GM12878 (cell line): ENCODE results near the gene FAM13C. TPM values are rescaled to one million over a fixed set of nuclear protein-coding genes. Genes with fewer than 3 reads are reported as not detected.

Experiments used
- ATAC-seq: fragments of 200-7000 bp; cut with Tn5 transposase; 3 replicates; pipeline ENCODE4 v1.9.1; 2020; ENCODE audit warnings: mild to moderate bottlenecking, moderate library complexity
- BruUV-seq: library from RNA; stranded (reverse); fragments of 400-500 nt; replicated peaks from 2 replicates; lab custom pipeline; 2021; lab: Mats Ljungman, UMichigan
- CTCF ChIA-PET: fragments of 300-600 bp; sonication (Branson Sonifier 250); formaldehyde crosslinking; extraction: SDS; loops from one replicate; lab custom pipeline; 2021; ENCODE audit warnings: inconsistent platforms; lab: Yijun Ruan, JAX
- POLR2A ChIA-PET: fragments of 350-600 bp; formaldehyde crosslinking; extraction: SDS; loops from one replicate; lab custom pipeline; 2021; ENCODE audit warnings: inconsistent platforms; lab: Charles Lee
- RAD21 ChIA-PET: fragments of 300-600 bp; sonication (Branson Sonifier 250); formaldehyde crosslinking; loops from one replicate; lab custom pipeline; 2023; ENCODE audit warnings: antibody characterized with exemption; ENCODE audit not compliant: unreplicated experiment; lab: Charles Lee
- SMC1A ChIA-PET: fragments of 300-600 bp; sonication (Branson Sonifier 250); formaldehyde crosslinking; loops from one replicate; lab custom pipeline; 2023; ENCODE audit not compliant: unreplicated experiment, uncharacterized antibody; lab: Charles Lee
- DNase-seq: peaks from one replicate; pipeline ENCODE4 v3.0.0-alpha.2; 2011; ENCODE audit warnings: low read depth, low spot score
- FAIRE-seq: peaks from 3 replicates; lab custom pipeline; 2011; peaks lifted over from hg19 to GRCh38; lab: Jason Lieb, UNC
- H2AFZ ChIP-seq: 2 replicates; pipeline ENCODE4 v1.6.0; 2011; ENCODE audit warnings: low read depth, low read length, control low read depth; ENCODE audit not compliant: control insufficient read depth
- H3K27ac ChIP-seq: 2 replicates; pipeline ENCODE4 v1.5.1; 2011; ENCODE audit warnings: control low read depth; ENCODE audit not compliant: control insufficient read depth, insufficient read depth
- H3K27me3 ChIP-seq, 2 experiments: replicated peaks in 1 of 2; 2 replicates each; pipeline versions ENCODE4 v1.6.0 to v1.6.1; 2011; ENCODE audit warnings: low read length in 1 of 2; ENCODE audit not compliant: control insufficient read depth in 2 of 2, insufficient read depth in 2 of 2
- H3K36me3 ChIP-seq, 2 experiments: 2 replicates each; pipeline ENCODE4 v1.5.1; 2011; ENCODE audit warnings: low read length in 1 of 2; ENCODE audit not compliant: control insufficient read depth in 2 of 2, insufficient read depth in 2 of 2
- H3K4me1 ChIP-seq: 2 replicates; pipeline ENCODE4 v1.6.1; 2011; ENCODE audit warnings: mild to moderate bottlenecking, low read length, moderate library complexity, mixed read lengths; ENCODE audit not compliant: control insufficient read depth, insufficient read depth
- H3K4me2 ChIP-seq: 2 replicates; pipeline ENCODE4 v1.6.0; 2011; ENCODE audit warnings: control low read depth; ENCODE audit not compliant: control insufficient read depth, insufficient read depth
- H3K4me3 ChIP-seq: fragments of 200-600 bp; sonication (generic); 2 replicates; pipeline ENCODE4 v1.5.1; 2016
- H3K79me2 ChIP-seq: 2 replicates; pipeline ENCODE4 v1.6.0; 2011; ENCODE audit warnings: low read length; ENCODE audit not compliant: control insufficient read depth, insufficient read depth
- H3K9ac ChIP-seq: 2 replicates; pipeline ENCODE4 v1.8.0; 2011; ENCODE audit warnings: low read length, control low read depth, mixed read lengths; ENCODE audit not compliant: control insufficient read depth, insufficient read depth
- H3K9me3 ChIP-seq: replicated peaks from 3 replicates; pipeline ENCODE4 v1.5.1; 2011; ENCODE audit warnings: mild to moderate bottlenecking, low read length; ENCODE audit not compliant: control insufficient read depth, insufficient read depth
- H4K20me1 ChIP-seq: 2 replicates; pipeline ENCODE4 v1.6.0; 2011; ENCODE audit not compliant: control insufficient read depth, insufficient read depth
- CBX5 ChIP-seq: sonication (generic); IDR thresholded peaks from 2 replicates; pipeline ENCODE4 v1.6.1; 2016; ENCODE audit warnings: low read depth, moderate library complexity, mild to moderate bottlenecking, inconsistent platforms
- HCFC1 ChIP-seq: fragments of 150-350 bp; IDR thresholded peaks from 2 replicates; pipeline ENCODE4 v1.6.1; 2014; ENCODE audit warnings: low read length
- HDAC2 ChIP-seq: fragments of 200-600 bp; sonication (generic); IDR thresholded peaks from 2 replicates; pipeline ENCODE4 v1.6.1; 2017
- KLF5 ChIP-seq: fragments of 450-650 bp; IDR thresholded peaks from 2 replicates; pipeline ENCODE4 v1.6.1; 2014; ENCODE audit warnings: mild to moderate bottlenecking; ENCODE audit not compliant: partially characterized antibody
- MEF2B ChIP-seq: fragments of 450-650 bp; IDR thresholded peaks from 2 replicates; pipeline ENCODE4 v1.6.1; 2018; ENCODE audit warnings: mild to moderate bottlenecking, moderate library complexity; ENCODE audit not compliant: partially characterized antibody, poor library complexity, severe bottlenecking
- NKRF ChIP-seq: fragments of 450-650 bp; conservative IDR thresholded peaks from 2 replicates; pipeline ENCODE4 v1.6.1; 2017; ENCODE audit warnings: mild to moderate bottlenecking, moderate library complexity
- PAX8 ChIP-seq: fragments of 450-650 bp; IDR thresholded peaks from 2 replicates; pipeline ENCODE4 v1.6.1; 2017; ENCODE audit warnings: mild to moderate bottlenecking, moderate library complexity
- RAD51 ChIP-seq: fragments of 450-650 bp; IDR thresholded peaks from 2 replicates; pipeline ENCODE4 v1.6.1; 2016; ENCODE audit warnings: moderate library complexity, mild to moderate bottlenecking, inconsistent platforms
- SMAD5 ChIP-seq: IDR thresholded peaks from 2 replicates; pipeline ENCODE4 v1.6.1; 2016; ENCODE audit warnings: antibody characterized with exemption, low read depth
- SMC3 ChIP-seq: IDR thresholded peaks from 2 replicates; pipeline ENCODE4 v1.6.1; 2011; ENCODE audit warnings: low read length, improper control_type of control experiment, borderline replicate concordance
- SPI1 ChIP-seq: IDR thresholded peaks from 2 replicates; pipeline ENCODE4 v1.6.1; 2011; ENCODE audit warnings: low read depth, mild to moderate bottlenecking, low read length, moderate library complexity, borderline replicate concordance; ENCODE audit not compliant: insufficient read depth
- ZNF592 ChIP-seq: fragments of 450-650 bp; IDR thresholded peaks from 2 replicates; pipeline ENCODE4 v1.6.1; 2017; ENCODE audit warnings: mild to moderate bottlenecking, moderate library complexity
- WGBS: methylation state at CpG from one replicate; pipeline ENCODE4 v1.1.6; 2016; ENCODE audit warnings: low lambda C conversion rate; ENCODE audit not compliant: insufficient replicate concordance, insufficient coverage; ENCODE audit errors: missing lambda C conversion rate; 5-methylcytosine and 5-hydroxymethylcytosine counted together
- in situ Hi-C: fragments of 300-500 bp; cut with MboI; formaldehyde crosslinking; loops from 9 replicates; pipeline ENCODE4 v1.14.3; 2018; ENCODE audit warnings: mixed read lengths
- intact Hi-C: fragments of 100-400 bp; cut with micrococcal nuclease; formaldehyde crosslinking; loops from one replicate; pipeline ENCODE4 v1.14.2; 2022; ENCODE audit not compliant: unreplicated experiment
- polyA plus RNA-seq, 11 experiments: library from polyadenylated mRNA; depleted of rRNA in 4 of 11; unstranded in 6 of 11; stranded (reverse) in 5 of 11; fragments of >200 nt; fragmentation: Nextera tagmentation in 4 of 11; fragmentation: Illumina TruSeq in 1 of 11; extraction: Ambion mirVana in 4 of 11; extraction: Trizol in 1 of 11; gene quantifications; 1 replicate in 1 of 11; 2 replicates in 10 of 11; pipeline versions ENCODE4 v1.2.1 to v1.2.3, GENCODE V29; 2011 to 2016; ENCODE audit warnings: inconsistent platforms in 2 of 11, missing spikeins in 2 of 11, low read depth in 1 of 11
- total RNA-seq, 4 experiments: library from RNA; depleted of rRNA in 3 of 4; stranded (reverse); fragments of >200 nt in 3 of 4; fragmentation: Illumina TruSeq in 1 of 4; extraction: Trizol in 1 of 4; gene quantifications; 2 replicates each; pipeline versions ENCODE4 v1.2.1 to v1.2.3, GENCODE V29; 2013 to 2021
- TF ChIP-seq, protein P1 (sequence below): IDR thresholded peaks from 2 replicates; pipeline ENCODE4 v1.6.1; 2012; ENCODE audit warnings: improper control_type of control experiment, low read depth, low read length; ENCODE audit not compliant: insufficient replicate concordance

The FAM13C gene
- total and polyA plus RNA-seq, 10 of the 15 experiments (the other 5 are each of a cell fraction or from before 2014, with no cell fraction given): 0.04 to 0.31 (median 0.13) TPM; not detected in 5

- intact Hi-C loops: loop anchor here (1.0 kb wide), 1 partner anchor 338 kb away; no protein-coding TSS in a partner anchor
- RAD21 ChIA-PET: interaction anchor here (0.7 to 2.3 kb wide), 5 partner anchors 60 to 338 kb away, joined by 3 to 11 read pairs (median 4); no protein-coding TSS in a partner anchor
- Histone ChIP-seq H3K27me3 (0 out of 4 replicates have a peak, but pooled peaks cover 0 to 1% of the 10 kb centered on the region in 2 experiments), H3K4me3 (no peak overlapping the region), H3K9ac (no peak overlapping the region), H3K9me3 (no peaks in the 10 kb centered on the region), H3K79me2 (no peaks in the 10 kb centered on the region), H3K36me3 (no peaks in the 10 kb centered on the region), H3K27ac (no peak overlapping the region), H3K4me1 (no peaks in the 10 kb centered on the region), H2AFZ (no peak overlapping the region), H4K20me1 (no peaks in the 10 kb centered on the region), H3K4me2 (no peak overlapping the region)
- DNase-seq: no peak
- CTCF ChIA-PET: interaction anchor here (0.7 to 3.4 kb wide), 9 partner anchors 12 to 391 kb away, joined by 3 to 35 read pairs (median 4); no protein-coding TSS in a partner anchor
- POLR2A ChIA-PET: no interaction called here
- SMC1A ChIA-PET: interaction anchor here (0.8 to 2.5 kb wide), 8 partner anchors 11 to 368 kb away, joined by 3 to 11 read pairs (median 5); no protein-coding TSS in a partner anchor
- no TSS peak for BruUV-seq
- in situ Hi-C loops: no loop called here
- 0% methylated on average over 3 of the region's 3 CpGs for WGBS
- ATAC-seq: no peak
- no peak for FAIRE-seq
- TF ChIP-seq, protein P1, sequence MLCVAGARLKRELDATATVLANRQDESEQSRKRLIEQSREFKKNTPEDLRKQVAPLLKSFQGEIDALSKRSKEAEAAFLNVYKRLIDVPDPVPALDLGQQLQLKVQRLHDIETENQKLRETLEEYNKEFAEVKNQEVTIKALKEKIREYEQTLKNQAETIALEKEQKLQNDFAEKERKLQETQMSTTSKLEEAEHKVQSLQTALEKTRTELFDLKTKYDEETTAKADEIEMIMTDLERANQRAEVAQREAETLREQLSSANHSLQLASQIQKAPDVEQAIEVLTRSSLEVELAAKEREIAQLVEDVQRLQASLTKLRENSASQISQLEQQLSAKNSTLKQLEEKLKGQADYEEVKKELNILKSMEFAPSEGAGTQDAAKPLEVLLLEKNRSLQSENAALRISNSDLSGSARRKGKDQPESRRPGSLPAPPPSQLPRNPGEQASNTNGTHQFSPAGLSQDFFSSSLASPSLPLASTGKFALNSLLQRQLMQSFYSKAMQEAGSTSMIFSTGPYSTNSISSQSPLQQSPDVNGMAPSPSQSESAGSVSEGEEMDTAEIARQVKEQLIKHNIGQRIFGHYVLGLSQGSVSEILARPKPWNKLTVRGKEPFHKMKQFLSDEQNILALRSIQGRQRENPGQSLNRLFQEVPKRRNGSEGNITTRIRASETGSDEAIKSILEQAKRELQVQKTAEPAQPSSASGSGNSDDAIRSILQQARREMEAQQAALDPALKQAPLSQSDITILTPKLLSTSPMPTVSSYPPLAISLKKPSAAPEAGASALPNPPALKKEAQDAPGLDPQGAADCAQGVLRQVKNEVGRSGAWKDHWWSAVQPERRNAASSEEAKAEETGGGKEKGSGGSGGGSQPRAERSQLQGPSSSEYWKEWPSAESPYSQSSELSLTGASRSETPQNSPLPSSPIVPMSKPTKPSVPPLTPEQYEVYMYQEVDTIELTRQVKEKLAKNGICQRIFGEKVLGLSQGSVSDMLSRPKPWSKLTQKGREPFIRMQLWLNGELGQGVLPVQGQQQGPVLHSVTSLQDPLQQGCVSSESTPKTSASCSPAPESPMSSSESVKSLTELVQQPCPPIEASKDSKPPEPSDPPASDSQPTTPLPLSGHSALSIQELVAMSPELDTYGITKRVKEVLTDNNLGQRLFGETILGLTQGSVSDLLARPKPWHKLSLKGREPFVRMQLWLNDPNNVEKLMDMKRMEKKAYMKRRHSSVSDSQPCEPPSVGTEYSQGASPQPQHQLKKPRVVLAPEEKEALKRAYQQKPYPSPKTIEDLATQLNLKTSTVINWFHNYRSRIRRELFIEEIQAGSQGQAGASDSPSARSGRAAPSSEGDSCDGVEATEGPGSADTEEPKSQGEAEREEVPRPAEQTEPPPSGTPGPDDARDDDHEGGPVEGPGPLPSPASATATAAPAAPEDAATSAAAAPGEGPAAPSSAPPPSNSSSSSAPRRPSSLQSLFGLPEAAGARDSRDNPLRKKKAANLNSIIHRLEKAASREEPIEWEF: no peak
- TF ChIP-seq HDAC2 (no peak), KLF5 (no peak), SPI1 (no peak), ZNF592 (no peak), SMAD5 (no peak), NKRF (no peak), CBX5 (no peak), MEF2B (no peak), SMC3 (no peak), RAD51 (no peak), HCFC1 (no peak), PAX8 (no peak)
Observed at GRCh38 chr10:59289853-59290252, 72.5 kb downstream of the FAM13C start.
